GM18909 (cell line): ENCODE measurements around the gene NT5C1B.

ENCODE experiments used
- ATAC-seq: cut with Tn5 transposase; IDR thresholded peaks from one replicate; pipeline ENCODE4 v1.9.1; 2021; ENCODE audit warnings: mild to moderate bottlenecking; ENCODE audit not compliant: unreplicated experiment, poor library complexity

Gene NT5C1B

GRCh38 chr2:18518116-18519111 lies 71.0 kb downstream of the NT5C1B start:
- no peak for ATAC-seq

GRCh38 chr2:18517386-18517785 lies 72.0 kb downstream of the NT5C1B start:
- ATAC-seq = no peak

GRCh38 chr2:18516112-18516511 lies 73.3 kb downstream of the NT5C1B start:
- ATAC-seq = no peak

- no peak for ATAC-seq
Measured at GRCh38 chr2:18514526-18515461, 74.6 kb downstream of the NT5C1B start.
